Small intestine (tissue), 7 donors: ENCODE measurements around the gene ZNF215. TPM values are rescaled to one million over a fixed set of nuclear protein-coding genes. Genes with fewer than 3 reads are reported as not detected.
"Not testable (repeated sequence)": the region's sequence is repeated elsewhere in the genome, so short reads cannot be mapped to it uniquely, and the experiment has no call there.

Experiments
- DNase-seq, 2 donors: peaks; one replicate each; pipeline versions ENCODE4 v3.0.0 to v3.0.0-alpha.2; 2013
- FAIRE-seq: peaks from 2 replicates; lab custom pipeline; 2012; peaks lifted over from hg19 to GRCh38; lab: Jason Lieb, UNC
- H3K27ac ChIP-seq, 3 donors: one replicate each; pipeline ENCODE4 v1.5.1; 2013; ENCODE audit warnings: low read length in 2 of 3, mild to moderate bottlenecking in 2 of 3, control low read depth in 1 of 3, inconsistent platforms in 1 of 3, low read depth in 1 of 3, moderate library complexity in 1 of 3
- H3K27me3 ChIP-seq, 3 donors: one replicate each; pipeline ENCODE4 v1.6.1; 2013; ENCODE audit warnings: low read length in 3 of 3, inconsistent platforms in 1 of 3; ENCODE audit not compliant: control insufficient read depth in 3 of 3, insufficient read depth in 3 of 3
- H3K36me3 ChIP-seq, 3 donors: one replicate each; pipeline ENCODE4 v1.6.1; 2013; ENCODE audit warnings: low read length in 3 of 3, inconsistent platforms in 1 of 3, low read depth in 1 of 3, mild to moderate bottlenecking in 1 of 3, moderate library complexity in 1 of 3; ENCODE audit not compliant: control insufficient read depth in 3 of 3, insufficient read depth in 2 of 3
- H3K4me1 ChIP-seq, 3 donors: one replicate each; pipeline ENCODE4 v1.6.1; 2013; ENCODE audit warnings: low read length in 2 of 3, inconsistent platforms in 1 of 3, low read depth in 1 of 3, mild to moderate bottlenecking in 1 of 3, moderate library complexity in 1 of 3; ENCODE audit not compliant: control insufficient read depth in 3 of 3, insufficient read depth in 2 of 3
- H3K4me3 ChIP-seq, 3 donors: one replicate each; pipeline ENCODE4 v1.5.1; 2013; ENCODE audit warnings: low read length in 3 of 3, control low read depth in 1 of 3, inconsistent platforms in 1 of 3, low read depth in 1 of 3, mild to moderate bottlenecking in 1 of 3, moderate library complexity in 1 of 3
- H3K9me3 ChIP-seq, 2 donors: one replicate each; pipeline ENCODE4 v1.6.1; 2013; ENCODE audit warnings: low read depth in 1 of 2, low read length in 1 of 2; ENCODE audit not compliant: control insufficient read depth in 2 of 2, insufficient read depth in 1 of 2
- WGBS, 3 donors: extraction: QIAGEN DNeasy Blood & Tissue Kit; methylation state at CpG; one replicate each; pipeline ENCODE4 v1.1.7; 2013; 5-methylcytosine and 5-hydroxymethylcytosine counted together
- polyA plus RNA-seq, 4 donors: library from polyadenylated mRNA; stranded (reverse) in 3 of 4; unstranded in 1 of 4; fragments of 200-250 nt in 3 of 4; fragments of 120-200 nt in 1 of 4; gene quantifications; one replicate each; pipeline versions ENCODE4 v1.2.1 to v1.2.3, GENCODE V29; 2013
- donor health status: healthy with polysubstance abuse.
- donor health status: control.
- donor health status: control.
- donor health status: Bipolar disorder and iron deficiency.
- donor health status: healthy.

The ZNF215 gene
- polyA plus RNA-seq, 4 donors, result 0.45 to 7.1 (median 1.4) TPM

- H3K36me3 ChIP-seq, result no peaks in the 10 kb centered on the region
- peak overlapping the region in 1 of 3 donors; percentile 39 for H3K27ac ChIP-seq
- H3K9me3 ChIP-seq, result no peaks in the 10 kb centered on the region
- H3K4me3 ChIP-seq, result no peak overlapping the region
- FAIRE-seq, result no peak
- H3K27me3 ChIP-seq, result no peaks in the 10 kb centered on the region
- no peaks in the 10 kb centered on the region for H3K4me1 ChIP-seq
- no peak for DNase-seq
These were observed 35.9 kb downstream of the ZNF215 start for GRCh38 chr11:6962141-6962540.

- FAIRE-seq (no peak), DNase-seq (no peak)
- no peaks in the 10 kb centered on the region for H3K9me3 ChIP-seq
- 86 to 96% (median 93%) methylated on average over 1 of the region's 1 CpG for WGBS, 3 donors
- H3K4me1 ChIP-seq, result no peaks in the 10 kb centered on the region
- no peak overlapping the region for H3K27ac ChIP-seq
- no peak overlapping the region for H3K4me3 ChIP-seq
- H3K36me3 ChIP-seq, result no peaks in the 10 kb centered on the region
- H3K27me3 ChIP-seq, result no peaks in the 10 kb centered on the region
These were observed 36.4 kb downstream of the ZNF215 start for GRCh38 chr11:6962673-6963072.

- Histone ChIP-seq H3K27ac (no peak overlapping the region), H3K27me3 (no peaks in the 10 kb centered on the region), H3K36me3 (no peaks in the 10 kb centered on the region), H3K4me3 (no peak overlapping the region), H3K9me3 (no peaks in the 10 kb centered on the region), H3K4me1 (no peaks in the 10 kb centered on the region)
- no peak for DNase-seq
- no peak for FAIRE-seq
- WGBS, 3 donors, result 91 to 95% (median 91%) methylated on average over 1 of the region's 1 CpG
These were observed 42.6 kb downstream of the ZNF215 start for GRCh38 chr11:6968816-6969215.

GRCh38 chr11:6969854-6970253 lies 43.6 kb downstream of the ZNF215 start:
- not testable (repeated sequence) for FAIRE-seq, H3K9me3 ChIP-seq, H3K27ac ChIP-seq, H3K36me3 ChIP-seq, H3K27me3 ChIP-seq, H3K4me1 ChIP-seq, DNase-seq, H3K4me3 ChIP-seq
- 73 to 84% (median 79%) methylated on average over 4 of the region's 4 CpGs for WGBS, 3 donors

GRCh38 chr11:6979365-6979764 lies 53.1 kb downstream of the ZNF215 start:
- H3K4me1 ChIP-seq, result no peaks in the 10 kb centered on the region
- WGBS, 3 donors, result 73 to 80% (median 78%) methylated on average over 2 of the region's 2 CpGs
- H3K27me3 ChIP-seq, result no peaks in the 10 kb centered on the region
- no peaks in the 10 kb centered on the region for H3K9me3 ChIP-seq
- no peak overlapping the region for H3K4me3 ChIP-seq
- DNase-seq (no peak), FAIRE-seq (no peak)
- no peaks in the 10 kb centered on the region for H3K36me3 ChIP-seq
- no peak overlapping the region for H3K27ac ChIP-seq

GRCh38 chr11:6986487-6986886 lies 60.3 kb downstream of the ZNF215 start:
- 44 to 61% (median 59%) methylated on average over 1 of the region's 1 CpG for WGBS, 3 donors

GRCh38 chr11:6988506-6988905 lies 62.3 kb downstream of the ZNF215 start:
- H3K36me3 ChIP-seq, result no peaks in the 10 kb centered on the region
- FAIRE-seq (no peak), DNase-seq (no peak)
- no peaks in the 10 kb centered on the region for H3K27me3 ChIP-seq
- no peaks in the 10 kb centered on the region for H3K4me1 ChIP-seq
- no peak overlapping the region for H3K4me3 ChIP-seq
- H3K9me3 ChIP-seq, result no peaks in the 10 kb centered on the region
- H3K27ac ChIP-seq, result no peak overlapping the region

More at GRCh38 chr11:6986487-6986886, 60.3 kb downstream of the ZNF215 start:
- Histone ChIP-seq H3K9me3 (no peaks in the 10 kb centered on the region), H3K36me3 (no peaks in the 10 kb centered on the region), H3K4me3 (no peak overlapping the region), H3K4me1 (no peaks in the 10 kb centered on the region), H3K27me3 (no peaks in the 10 kb centered on the region), H3K27ac (no peak overlapping the region)
- DNase-seq (no peak), FAIRE-seq (no peak)

GRCh38 chr11:6991227-6991626 lies 65.0 kb downstream of the ZNF215 start:
- DNase-seq (no peak), FAIRE-seq (no peak)
- Histone ChIP-seq H3K4me1 (no peaks in the 10 kb centered on the region), H3K27me3 (no peaks in the 10 kb centered on the region), H3K36me3 (no peaks in the 10 kb centered on the region), H3K4me3 (no peak overlapping the region), H3K27ac (no peak overlapping the region), H3K9me3 (no peaks in the 10 kb centered on the region)
- 69 to 79% (median 72%) methylated on average over 6 of the region's 6 CpGs for WGBS, 3 donors

GRCh38 chr11:6992026-6992425 lies 65.8 kb downstream of the ZNF215 start:
- WGBS, 3 donors, result 77 to 78% (median 78%) methylated on average over 2 of the region's 2 CpGs
- DNase-seq (no peak), FAIRE-seq (no peak)
- no peaks in the 10 kb centered on the region for H3K9me3 ChIP-seq
- H3K36me3 ChIP-seq, result no peaks in the 10 kb centered on the region
- H3K4me1 ChIP-seq, result no peaks in the 10 kb centered on the region
- no peaks in the 10 kb centered on the region for H3K27me3 ChIP-seq
- no peak overlapping the region for H3K27ac ChIP-seq
- H3K4me3 ChIP-seq, result no peak overlapping the region
